Measurements from ENCODE around the gene CCR6. TPM values are rescaled to one million over a fixed set of nuclear protein-coding genes. Genes with fewer than 3 reads are reported as not detected.
A peak's percentile ranks its signal among the peaks of the same experiment; 100 is the strongest.

The CCR6 gene
- total and polyA plus RNA-seq, 2 of the 13 experiments (the other 11 are each of a cell fraction or from before 2014, with no cell fraction given), result 4.5 to 8.7 TPM

GRCh38 chr6:167122041-167122826 is 662 bp upstream of the CCR6 start:
- peak overlapping the region; percentile 80 for H3K4me2 ChIP-seq (ENCODE audit: low read depth, low read length)
- no peaks in the 10 kb centered on the region for H3K36me3 ChIP-seq (replicated peaks in 1 of 2; ENCODE audit: control insufficient read depth in 1 of 2, insufficient read depth in 2 of 2, low read length in 2 of 2)
- 85% methylated on average over 21 of the region's 23 CpGs for WGBS (ENCODE audit: low lambda C conversion rate)
- H3K27ac ChIP-seq (ENCODE audit: extremely low read length, insufficient read depth, low read length), result peak overlapping the region; percentile 53
- peaks cover 9% of the 10 kb centered on the region for H3K79me2 ChIP-seq (ENCODE audit: insufficient read depth, low read length)
- FAIRE-seq (no peak), ATAC-seq (peak; percentile 21), DNase-seq (ENCODE audit: low spot score) (no peak)
- POLR2A ChIA-PET, result interaction anchor here (0.8 to 2.5 kb wide), 5 partner anchors 8 to 19 kb away, joined by 3 to 33 read pairs (median 5); no protein-coding TSS in a partner anchor
- BruUV-seq (replicated peaks), result no TSS peak
- no peak overlapping the region for H3K9ac ChIP-seq (ENCODE audit: insufficient read depth, low read depth, low read length)
- H3K4me3 ChIP-seq (replicated peaks in 1 of 3; ENCODE audit: insufficient read depth in 1 of 3, low read depth in 2 of 3, low read length in 3 of 3), result peak overlapping the region in 1 of 3 experiments; percentile 63; a peak in 2 of 6 replicates
- H3K9me3 ChIP-seq (ENCODE audit: low read length), result peaks cover 10% of the 10 kb centered on the region
- H3K4me1 ChIP-seq (ENCODE audit: insufficient read depth, low read length), result peaks cover 70% of the 10 kb centered on the region
- intact Hi-C loops (cut with micrococcal nuclease; ENCODE audit: unreplicated experiment), result loop anchor here (5.0 kb wide), 1 partner anchor 45 kb away; no protein-coding TSS in a partner anchor
- H4K20me1 ChIP-seq (ENCODE audit: insufficient read depth, low read length), result no peaks in the 10 kb centered on the region
- H2AFZ ChIP-seq (ENCODE audit: low read length), result peak overlapping the region; percentile 0
- CTCF ChIA-PET (ENCODE audit: low intra/inter-chr PET ratio, low total read pairs), result no interaction called here
- H3K27me3 ChIP-seq (ENCODE audit: control insufficient read depth in 1 of 2, insufficient read depth in 2 of 2, low read length in 2 of 2), result no peaks in the 10 kb centered on the region
- in situ Hi-C loops (cut with HindIII; ENCODE audit: extremely low pct_ligation_motif_present, low pct_unique_long_range_greater_than_20kb), result no loop called here
- peak; percentile 65; the same call in 1 of the 2 replicates for TF ChIP-seq ZNF768 (CRISPR knock-in tag; IDR thresholded peaks at IDR 0.05)
- TF ChIP-seq ZNF605 (CRISPR knock-in tag; IDR thresholded peaks at IDR 0.05), result peak; percentile 56
- TF ChIP-seq KLF12 (CRISPR knock-in tag; IDR thresholded peaks at IDR 0.05; ENCODE audit: borderline replicate concordance), result 0 out of 2 replicates have a peak, but pooled peaks have one; percentile 30
- TF ChIP-seq RBM22 (optimal IDR thresholded peaks at IDR 0.05; ENCODE audit: low read length), result no peak
- TF ChIP-seq MAFF (IDR thresholded peaks at IDR 0.05; ENCODE audit: low read depth, low read length), result no peak
- peak; percentile 7; the same call in 1 of the 2 replicates for TF ChIP-seq ZBTB7B (CRISPR knock-in tag; IDR thresholded peaks at IDR 0.05)
- TF ChIP-seq RFXANK (CRISPR knock-in tag; IDR thresholded peaks at IDR 0.05), result no peak
- TF ChIP-seq HOXD1 (CRISPR knock-in tag; IDR thresholded peaks at IDR 0.05), result no peak
- TF ChIP-seq MAZ (IDR thresholded peaks at IDR 0.05; ENCODE audit: borderline replicate concordance, low read depth, low read length), result no peak
- TF ChIP-seq MAZ (CRISPR knock-in tag; IDR thresholded peaks at IDR 0.05; ENCODE audit: low read depth), result no peak
- TF ChIP-seq, protein P1, sequence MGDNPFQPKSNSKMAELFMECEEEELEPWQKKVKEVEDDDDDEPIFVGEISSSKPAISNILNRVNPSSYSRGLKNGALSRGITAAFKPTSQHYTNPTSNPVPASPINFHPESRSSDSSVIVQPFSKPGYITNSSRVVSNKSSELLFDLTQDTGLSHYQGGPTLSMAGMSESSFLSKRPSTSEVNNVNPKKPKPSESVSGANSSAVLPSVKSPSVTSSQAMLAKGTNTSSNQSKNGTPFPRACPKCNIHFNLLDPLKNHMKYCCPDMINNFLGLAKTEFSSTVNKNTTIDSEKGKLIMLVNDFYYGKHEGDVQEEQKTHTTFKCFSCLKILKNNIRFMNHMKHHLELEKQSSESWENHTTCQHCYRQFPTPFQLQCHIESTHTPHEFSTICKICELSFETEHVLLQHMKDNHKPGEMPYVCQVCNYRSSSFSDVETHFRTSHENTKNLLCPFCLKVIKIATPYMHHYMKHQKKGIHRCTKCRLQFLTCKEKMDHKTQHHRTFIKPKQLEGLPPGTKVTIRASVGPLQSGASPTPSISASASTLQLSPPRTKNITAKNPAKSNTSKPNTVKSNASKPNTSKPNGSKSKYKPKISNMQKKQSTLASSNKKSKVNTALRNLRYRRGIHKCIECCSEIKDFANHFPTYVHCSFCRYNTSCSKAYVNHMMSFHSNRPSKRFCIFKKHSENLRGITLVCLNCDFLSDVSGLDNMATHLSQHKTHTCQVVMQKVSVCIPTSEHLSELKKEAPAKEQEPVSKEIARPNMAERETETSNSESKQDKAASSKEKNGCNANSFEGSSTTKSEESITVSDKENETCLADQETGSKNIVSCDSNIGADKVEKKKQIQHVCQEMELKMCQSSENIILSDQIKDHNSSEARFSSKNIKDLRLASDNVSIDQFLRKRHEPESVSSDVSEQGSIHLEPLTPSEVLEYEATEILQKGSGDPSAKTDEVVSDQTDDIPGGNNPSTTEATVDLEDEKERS (CRISPR knock-in tag; IDR thresholded peaks at IDR 0.05), result peak; percentile 71; the same call in 1 of the 2 replicates
- no peak for TF ChIP-seq ZBTB10 (CRISPR knock-in tag; IDR thresholded peaks at IDR 0.05; ENCODE audit: borderline replicate concordance)
- TF ChIP-seq ZKSCAN5 (CRISPR knock-in tag; IDR thresholded peaks at IDR 0.05), result 0 out of 2 replicates have a peak, but pooled peaks have one; percentile 50
- no peak for TF ChIP-seq CENPBD1 (CRISPR knock-in tag; IDR thresholded peaks at IDR 0.05; ENCODE audit: borderline replicate concordance, low read depth)

Measured in HepG2 (cell line).